CD8-positive, alpha-beta memory T cell (primary cell): ENCODE data around the gene CLASP1. TPM values are rescaled to one million over a fixed set of nuclear protein-coding genes. Genes with fewer than 3 reads are reported as not detected.
"Not testable (repeated sequence)": the region's sequence is repeated elsewhere in the genome, so short reads cannot be mapped to it uniquely, and the experiment has no call there.

Source experiments
- CTCF ChIA-PET: fragments of 350-600 bp; sonication (Branson Sonifier 250); formaldehyde crosslinking; loops from one replicate; lab custom pipeline; 2021; ENCODE audit warnings: antibody characterized with exemption; lab: Charles Lee
- POLR2A ChIA-PET: fragments of 350-600 bp; sonication (Branson Sonifier 250); formaldehyde crosslinking; loops from one replicate; lab custom pipeline; 2021; ENCODE audit warnings: antibody characterized with exemption; lab: Charles Lee
- DNase-seq, 5 donors: peaks; one replicate each; pipeline versions ENCODE4 v3.0.0 to v3.0.0-alpha.2; 2020 to 2022; ENCODE audit warnings: mixed read lengths in 1 of 5
- H3K27ac ChIP-seq: one replicate; pipeline ENCODE4 v1.7.0; 2013; ENCODE audit warnings: low read depth, mild to moderate bottlenecking, low read length, moderate library complexity
- H3K27me3 ChIP-seq: 2 replicates; pipeline ENCODE4 v1.7.0; 2013; ENCODE audit warnings: low read length, mild to moderate bottlenecking; ENCODE audit not compliant: insufficient read depth, poor library complexity, severe bottlenecking
- H3K36me3 ChIP-seq: 2 replicates; pipeline ENCODE4 v1.7.0; 2013; ENCODE audit warnings: mild to moderate bottlenecking, low read length, moderate library complexity; ENCODE audit not compliant: insufficient read depth
- H3K4me1 ChIP-seq: 2 replicates; pipeline ENCODE4 v1.7.0; 2013; ENCODE audit warnings: mild to moderate bottlenecking, low read length, moderate library complexity; ENCODE audit not compliant: insufficient read depth
- H3K4me3 ChIP-seq: 2 replicates; pipeline ENCODE4 v1.7.0; 2013; ENCODE audit warnings: mild to moderate bottlenecking, low read length
- H3K9me3 ChIP-seq: 2 replicates; pipeline ENCODE4 v1.7.0; 2013; ENCODE audit warnings: mild to moderate bottlenecking, low read length
- H3K27ac Mint-ChIP-seq, 8 donors: one replicate each; pipeline ENCODE4 v1.8.0; 2020 to 2021; ENCODE audit warnings: mixed read lengths in 8 of 8, mild to moderate bottlenecking in 6 of 8, inconsistent platforms in 3 of 8, moderate library complexity in 3 of 8
- H3K27me3 Mint-ChIP-seq, 2 donors: one replicate each; pipeline ENCODE4 v1.8.0; 2020 to 2021; ENCODE audit warnings: mixed read lengths in 2 of 2, mild to moderate bottlenecking in 1 of 2, moderate library complexity in 1 of 2
- H3K36me3 Mint-ChIP-seq, 3 donors: one replicate each; pipeline ENCODE4 v1.8.0; 2020 to 2021; ENCODE audit warnings: mixed read lengths in 3 of 3, inconsistent platforms in 1 of 3, mild to moderate bottlenecking in 1 of 3
- H3K4me1 Mint-ChIP-seq, 3 donors: one replicate each; pipeline ENCODE4 v1.8.0; 2020 to 2021; ENCODE audit warnings: mixed read lengths in 3 of 3, inconsistent platforms in 1 of 3, mild to moderate bottlenecking in 1 of 3
- H3K4me3 Mint-ChIP-seq, 7 donors: one replicate each; pipeline ENCODE4 v1.8.0; 2020 to 2021; ENCODE audit warnings: mixed read lengths in 7 of 7, mild to moderate bottlenecking in 6 of 7, moderate library complexity in 4 of 7, inconsistent platforms in 2 of 7
- H3K9me3 Mint-ChIP-seq, 5 donors: one replicate each; pipeline ENCODE4 v1.8.0; 2020 to 2022; ENCODE audit warnings: mixed read lengths in 5 of 5, mild to moderate bottlenecking in 3 of 5, moderate library complexity in 2 of 5, inconsistent platforms in 1 of 5
- polyA plus RNA-seq: library from polyadenylated mRNA; unstranded; fragments of 300-500 nt; fragmentation: Illumina TruSeq; gene quantifications from one replicate; pipeline ENCODE4 v1.2.3, GENCODE V29; 2021
- total RNA-seq, 2 experiments: library from RNA; stranded (reverse); gene quantifications; one replicate each; pipeline ENCODE4 v1.2.3, GENCODE V29; 2021

CLASP1 gene
- total and polyA plus RNA-seq, 3 experiments from 2014 or later: 22.2 to 66.0 (median 62.6) TPM

GRCh38 chr2:121613152-121613551 is 36.1 kb downstream of the CLASP1 start:
- peaks cover 2 to 12% (median 4%) of the 10 kb centered on the region in 3 donors for H3K36me3 Mint-ChIP-seq
- peak overlapping the region in 3 of 8 donors; percentile 34 to 70 (median 51) for H3K27ac Mint-ChIP-seq
- H3K4me3 Mint-ChIP-seq: no peak overlapping the region
- DNase-seq: no peak
- H3K27ac ChIP-seq: no peak overlapping the region
- no peaks in the 10 kb centered on the region for H3K9me3 Mint-ChIP-seq
- H3K4me1 Mint-ChIP-seq: peaks cover 17 to 25% (median 21%) of the 10 kb centered on the region in 3 donors
- H3K4me1 ChIP-seq: peaks cover 20% of the 10 kb centered on the region
- ChIA-PET POLR2A (no interaction called here), CTCF (no interaction called here)
- H3K27me3 ChIP-seq: no peaks in the 10 kb centered on the region
- H3K4me3 ChIP-seq: no peak overlapping the region
- no peaks in the 10 kb centered on the region for H3K36me3 ChIP-seq
- H3K9me3 ChIP-seq: no peaks in the 10 kb centered on the region
- H3K27me3 Mint-ChIP-seq: no peaks in the 10 kb centered on the region

DNA sequence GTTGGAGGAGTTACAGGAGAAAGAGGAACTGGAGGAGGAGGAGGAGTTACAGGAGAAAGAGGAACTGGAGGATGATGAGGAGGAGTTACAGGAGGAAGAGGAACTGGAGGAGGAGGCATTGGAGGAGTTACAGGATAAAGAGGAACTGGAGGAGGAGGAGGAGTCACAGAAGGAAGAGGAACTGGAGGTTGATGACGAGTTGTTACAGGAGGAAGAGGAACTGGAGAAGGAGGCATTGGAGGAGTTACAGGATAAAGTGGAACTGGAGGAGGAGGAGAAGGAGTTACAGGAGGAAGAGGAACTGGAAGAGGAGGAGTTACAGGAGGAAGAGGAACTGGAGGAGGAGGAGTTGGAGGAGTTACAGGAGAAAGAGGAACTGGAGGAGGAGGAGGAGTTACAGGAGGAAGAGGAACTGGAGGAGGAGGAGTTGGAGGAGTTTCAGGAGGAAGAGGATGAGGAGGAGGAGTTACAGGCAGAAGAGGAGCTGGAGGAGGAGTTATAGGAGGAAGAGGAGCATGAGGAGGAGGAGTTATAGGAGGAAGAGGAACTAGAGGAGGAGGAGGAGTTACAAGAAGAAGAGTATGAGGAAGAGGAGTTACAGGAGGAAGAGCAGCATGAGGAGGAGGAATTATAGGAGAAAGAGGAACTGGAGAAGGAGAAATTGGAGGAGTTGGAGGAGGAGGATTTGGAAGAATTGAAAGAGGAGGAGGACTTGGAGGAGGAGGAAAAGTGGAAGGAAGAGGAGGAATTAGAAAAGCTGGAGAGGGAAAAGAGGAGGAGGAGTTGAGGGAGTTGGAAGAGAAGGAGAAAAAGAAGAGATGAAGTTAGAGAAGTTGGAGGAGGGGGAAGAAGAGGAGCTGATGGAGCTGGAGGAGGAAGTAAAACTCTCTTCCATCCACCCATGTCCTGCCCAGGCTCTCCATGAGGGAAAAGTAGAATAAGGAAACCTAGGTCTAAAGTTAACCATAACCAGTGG is 37.2 kb downstream of the CLASP1 start:
- Histone ChIP-seq H3K9me3 (no peaks in the 10 kb centered on the region), H3K27me3 (no peaks in the 10 kb centered on the region), H3K4me3 (no peak overlapping the region), H3K36me3 (no peaks in the 10 kb centered on the region), H3K4me1 (peaks cover 10% of the 10 kb centered on the region), H3K27ac (no peak overlapping the region)
- no peak overlapping the region for H3K27ac Mint-ChIP-seq
- no peaks in the 10 kb centered on the region for H3K9me3 Mint-ChIP-seq
- no peak overlapping the region for H3K4me3 Mint-ChIP-seq
- peaks cover 4 to 14% (median 5%) of the 10 kb centered on the region in 3 donors for H3K36me3 Mint-ChIP-seq
- peaks cover 28 to 35% (median 29%) of the 10 kb centered on the region in 3 donors for H3K4me1 Mint-ChIP-seq
- H3K27me3 Mint-ChIP-seq: no peaks in the 10 kb centered on the region
- ChIA-PET POLR2A (no interaction called here), CTCF (no interaction called here)
- DNase-seq: no peak

DNA sequence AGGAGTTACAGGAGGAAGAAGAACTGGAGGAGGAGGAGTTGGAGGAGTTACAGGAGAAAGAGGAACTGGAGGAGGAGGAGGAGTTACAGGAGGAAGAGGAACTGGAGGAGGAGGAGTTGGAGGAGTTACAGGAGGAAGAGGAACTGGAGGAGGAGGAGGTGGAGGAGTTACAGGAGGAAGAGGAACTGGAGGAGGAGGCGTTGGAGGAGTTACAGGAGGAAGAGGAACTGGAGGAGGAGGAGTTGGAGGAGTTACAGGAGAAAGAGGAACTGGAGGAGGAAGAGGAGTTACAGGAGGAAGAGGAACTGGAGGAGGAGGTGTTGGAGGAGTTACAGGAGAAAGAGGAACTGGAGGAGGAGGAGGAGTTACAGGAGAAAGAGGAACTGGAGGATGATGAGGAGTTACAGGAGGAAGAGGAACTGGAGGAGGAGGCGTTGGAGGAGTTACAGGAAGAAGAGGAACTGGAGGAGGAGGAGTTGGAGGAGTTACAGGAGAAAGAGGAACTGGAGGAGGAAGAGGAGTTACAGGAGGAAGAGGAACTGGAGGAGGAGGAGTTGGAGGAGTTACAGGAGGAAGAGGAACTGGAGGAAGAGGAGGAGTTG is 38.1 kb downstream of the CLASP1 start:
- H3K9me3 Mint-ChIP-seq, H3K27ac ChIP-seq, H3K27me3 Mint-ChIP-seq, H3K9me3 ChIP-seq, POLR2A ChIA-PET, DNase-seq, H3K4me3 Mint-ChIP-seq, H3K27ac Mint-ChIP-seq, H3K4me1 ChIP-seq, CTCF ChIA-PET, H3K27me3 ChIP-seq, H3K4me3 ChIP-seq, H3K36me3 ChIP-seq: not testable (repeated sequence)
- Mint-ChIP-seq H3K4me1 (peaks cover 32 to 40% (median 33%) of the 10 kb centered on the region in 3 donors), H3K36me3 (peaks cover 4 to 18% (median 7%) of the 10 kb centered on the region in 3 donors)

GRCh38 chr2:121610487-121610874 is 38.8 kb downstream of the CLASP1 start:
- H3K27me3 Mint-ChIP-seq, H3K9me3 ChIP-seq, CTCF ChIA-PET, DNase-seq, H3K27ac ChIP-seq, H3K4me1 ChIP-seq, H3K4me3 Mint-ChIP-seq, H3K9me3 Mint-ChIP-seq, H3K27me3 ChIP-seq, H3K27ac Mint-ChIP-seq, POLR2A ChIA-PET, H3K36me3 ChIP-seq, H3K4me3 ChIP-seq: not testable (repeated sequence)
- Mint-ChIP-seq H3K36me3 (peaks cover 4 to 22% (median 13%) of the 10 kb centered on the region in 3 donors), H3K4me1 (peaks cover 35 to 43% (median 35%) of the 10 kb centered on the region in 3 donors)

DNA sequence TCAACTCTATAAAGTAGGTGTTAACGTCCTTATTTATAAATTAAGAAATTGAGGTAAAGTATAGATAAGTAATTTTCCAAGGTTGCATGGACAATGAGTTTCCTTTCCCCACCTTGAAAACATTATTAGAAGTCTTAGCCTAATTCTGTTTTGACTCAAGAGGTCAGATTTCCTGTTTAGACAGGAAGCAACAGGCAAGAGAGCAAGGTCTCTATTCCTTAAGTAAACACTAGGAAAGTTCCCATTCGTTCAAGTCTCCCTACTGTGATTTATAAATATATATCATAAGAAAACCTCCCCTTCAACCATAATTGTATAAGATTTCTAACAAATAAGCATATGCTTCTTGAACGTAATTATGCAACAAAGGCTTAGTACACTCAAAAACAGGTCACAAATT is 40.3 kb downstream of the CLASP1 start:
- Histone ChIP-seq H3K4me3 (no peak overlapping the region), H3K36me3 (peaks cover 10% of the 10 kb centered on the region), H3K9me3 (no peaks in the 10 kb centered on the region), H3K4me1 (peaks cover 4% of the 10 kb centered on the region), H3K27ac (no peak overlapping the region), H3K27me3 (no peaks in the 10 kb centered on the region)
- Mint-ChIP-seq H3K27ac (peak overlapping the region in 2 of 8 donors; percentile 69 to 75), H3K9me3 (no peaks in the 10 kb centered on the region), H3K4me3 (no peak overlapping the region), H3K27me3 (peaks cover 0 to 2% of the 10 kb centered on the region in 2 donors), H3K4me1 (peaks cover 36 to 53% (median 42%) of the 10 kb centered on the region in 3 donors), H3K36me3 (peaks cover 0 to 33% (median 14%) of the 10 kb centered on the region in 3 donors)
- ChIA-PET POLR2A (no interaction called here), CTCF (no interaction called here)
- no peak for DNase-seq

DNA sequence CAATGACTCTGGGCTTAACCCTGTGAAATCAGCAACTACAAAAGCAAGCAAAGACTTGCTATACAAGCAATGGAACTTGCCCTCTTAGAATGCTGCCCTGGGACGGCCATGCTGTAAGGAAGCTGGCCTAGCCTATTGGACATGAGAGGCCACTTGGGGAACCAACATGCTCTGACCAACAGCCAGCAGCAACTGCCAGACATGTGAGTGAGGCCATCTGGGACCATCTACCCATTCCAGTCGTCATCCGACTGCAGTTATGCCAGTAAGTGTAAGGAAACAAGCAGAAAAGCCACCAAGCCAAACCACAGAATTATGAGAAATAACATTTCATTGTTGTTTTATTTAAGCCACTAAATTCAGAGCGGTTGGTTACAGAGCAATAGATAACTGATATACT is 40.9 kb downstream of the CLASP1 start:
- Histone ChIP-seq H3K27me3 (no peaks in the 10 kb centered on the region), H3K9me3 (no peaks in the 10 kb centered on the region), H3K36me3 (peaks cover 10% of the 10 kb centered on the region), H3K4me3 (no peak overlapping the region), H3K4me1 (peaks cover 3% of the 10 kb centered on the region), H3K27ac (no peak overlapping the region)
- H3K9me3 Mint-ChIP-seq: no peaks in the 10 kb centered on the region
- H3K27ac Mint-ChIP-seq: peak overlapping the region in 4 of 8 donors; percentile 23 to 70 (median 61)
- peak overlapping the region in 1 of 7 donors; percentile 7 for H3K4me3 Mint-ChIP-seq
- POLR2A ChIA-PET: no interaction called here
- peaks cover 0 to 2% of the 10 kb centered on the region in 2 donors for H3K27me3 Mint-ChIP-seq
- H3K36me3 Mint-ChIP-seq: peaks cover 4 to 34% (median 18%) of the 10 kb centered on the region in 3 donors
- no peak for DNase-seq
- CTCF ChIA-PET: no interaction called here
- H3K4me1 Mint-ChIP-seq: peaks cover 42 to 54% (median 44%) of the 10 kb centered on the region in 3 donors

- H3K4me1 Mint-ChIP-seq: peaks cover 56 to 68% (median 64%) of the 10 kb centered on the region in 3 donors
- no peaks in the 10 kb centered on the region for H3K9me3 Mint-ChIP-seq
- peaks cover 0 to 2% of the 10 kb centered on the region in 2 donors for H3K27me3 Mint-ChIP-seq
- peaks cover 4 to 51% (median 18%) of the 10 kb centered on the region in 3 donors for H3K36me3 Mint-ChIP-seq
- no peak overlapping the region for H3K27ac ChIP-seq
- no peaks in the 10 kb centered on the region for H3K27me3 ChIP-seq
- ChIA-PET POLR2A (no interaction called here), CTCF (no interaction called here)
- peak overlapping the region in 4 of 8 donors; percentile 16 to 54 (median 44) for H3K27ac Mint-ChIP-seq
- DNase-seq: no peak
- no peaks in the 10 kb centered on the region for H3K9me3 ChIP-seq
- no peak overlapping the region for H3K4me3 Mint-ChIP-seq
- no peaks in the 10 kb centered on the region for H3K4me1 ChIP-seq
- H3K36me3 ChIP-seq: peaks cover 10% of the 10 kb centered on the region
- no peak overlapping the region for H3K4me3 ChIP-seq
Observed at GRCh38 chr2:121605820-121606733, 43.2 kb downstream of the CLASP1 start.
